ENCODE measurements around the gene DMD.

DNA sequence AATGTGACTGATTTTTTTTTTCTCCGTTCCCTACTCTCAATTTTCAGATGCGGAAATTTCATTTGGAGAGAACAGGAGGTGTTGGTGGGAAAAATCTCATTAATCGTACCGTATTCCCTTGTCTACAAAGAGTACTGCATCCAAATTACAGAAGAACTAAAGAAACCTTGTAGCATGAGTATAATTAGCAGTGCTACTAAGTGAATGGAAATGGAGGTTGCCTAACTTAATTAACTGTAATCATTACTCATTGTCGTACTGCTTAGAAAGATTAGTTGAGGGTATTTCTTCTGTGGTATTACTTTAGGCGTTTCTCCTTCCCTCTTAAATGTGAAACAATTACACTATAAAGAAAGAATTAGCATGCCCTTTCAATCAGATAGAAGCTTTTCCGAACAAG is 81.7 kb downstream of the DMD start:
- TF ChIP-seq EZH2 (IDR thresholded peaks at IDR 0.05) (no peak), POLR2AphosphoS5 (IDR thresholded peaks at IDR 0.05; ENCODE audit: borderline replicate concordance, low read depth, low read length) (no peak), FOXP2 (optimal IDR thresholded peaks at IDR 0.05; ENCODE audit: control extremely low read depth, extremely low read length, insufficient read depth) (no peak)
